Loucy (cell line): ENCODE measurements around the gene CCN2.

Source experiments
- H2AFZ ChIP-seq: fragments of 200-600 bp; sonication (generic); 2 replicates; pipeline ENCODE4 v1.6.0; 2016; ENCODE audit warnings: antibody characterized with exemption, mild to moderate bottlenecking, low read length, moderate library complexity
- H3F3A ChIP-seq: fragments of 200-600 bp; 2 replicates; pipeline ENCODE4 v1.6.0; 2016; ENCODE audit warnings: antibody characterized with exemption, low read depth, mild to moderate bottlenecking
- H3K27me3 ChIP-seq: fragments of 200-600 bp; sonication (generic); 2 replicates; pipeline ENCODE4 v1.6.1; 2014; ENCODE audit warnings: low read length, mild to moderate bottlenecking; ENCODE audit not compliant: insufficient read depth, poor library complexity, severe bottlenecking
- H3K36me3 ChIP-seq: fragments of 200-600 bp; sonication (generic); 2 replicates; pipeline ENCODE4 v1.6.1; 2016; ENCODE audit warnings: low read length; ENCODE audit not compliant: insufficient read depth
- H3K4me1 ChIP-seq: fragments of 200-600 bp; sonication (generic); 2 replicates; pipeline ENCODE4 v1.5.1; 2014; ENCODE audit warnings: low read length, mild to moderate bottlenecking; ENCODE audit not compliant: insufficient read depth, poor library complexity, severe bottlenecking
- H3K4me2 ChIP-seq: fragments of 200-600 bp; sonication (generic); 2 replicates; pipeline ENCODE4 v1.6.0; 2014; ENCODE audit warnings: antibody characterized with exemption, low read length, low read depth, mild to moderate bottlenecking; ENCODE audit not compliant: poor library complexity, severe bottlenecking
- H3K4me3 ChIP-seq: fragments of 200-600 bp; sonication (generic); 2 replicates; pipeline ENCODE4 v1.5.1; 2014; ENCODE audit warnings: low read length, mild to moderate bottlenecking, mixed read lengths; ENCODE audit not compliant: poor library complexity, severe bottlenecking
- H3K79me2 ChIP-seq: fragments of 200-600 bp; sonication (generic); 2 replicates; pipeline ENCODE4 v1.6.1; 2014; ENCODE audit warnings: low read length; ENCODE audit not compliant: insufficient read depth
- H3K9ac ChIP-seq: fragments of 200-600 bp; sonication (generic); 2 replicates; pipeline ENCODE4 v1.6.0; 2014; ENCODE audit warnings: mild to moderate bottlenecking, low read depth, low read length, moderate library complexity; ENCODE audit not compliant: poor library complexity, severe bottlenecking
- H3K9me2 ChIP-seq: fragments of 200-600 bp; sonication (generic); replicated peaks from 2 replicates; pipeline ENCODE4 v1.6.1; 2016; ENCODE audit warnings: low read depth, low read length, mixed read lengths
- H3K9me3 ChIP-seq: fragments of 200-600 bp; sonication (generic); 2 replicates; pipeline ENCODE4 v1.6.1; 2014; ENCODE audit warnings: mild to moderate bottlenecking, antibody characterized with exemption, low read length, low read depth; ENCODE audit not compliant: insufficient read depth
- H4K20me1 ChIP-seq: fragments of 200-600 bp; sonication (generic); 2 replicates; pipeline ENCODE4 v1.6.0; 2014; ENCODE audit warnings: antibody characterized with exemption, low read length, mild to moderate bottlenecking; ENCODE audit not compliant: insufficient read depth, poor library complexity, severe bottlenecking
- CTCF ChIP-seq: fragments of 200-600 bp; sonication (generic); conservative IDR thresholded peaks from 2 replicates; pipeline ENCODE4 v1.5.1; 2014; ENCODE audit warnings: mild to moderate bottlenecking, antibody characterized with exemption, low read length
- EZH2phosphoT487 ChIP-seq: fragments of 200-600 bp; IDR thresholded peaks from 2 replicates; pipeline ENCODE4 v1.6.1; 2018; ENCODE audit warnings: antibody characterized with exemption, mild to moderate bottlenecking, moderate library complexity, borderline replicate concordance

The CCN2 gene

GRCh38 chr6:131958542-131959470 lies 7.6 kb upstream of the CCN2 start:
- H3K4me2 ChIP-seq: no peak overlapping the region

GRCh38 chr6:131958095-131958494 lies 6.9 kb upstream of the CCN2 start:
- H3K79me2 ChIP-seq: no peaks in the 10 kb centered on the region
- no peak overlapping the region for H3K4me2 ChIP-seq
- H3K9me2 ChIP-seq: no peaks in the 10 kb centered on the region
- no peaks in the 10 kb centered on the region for H3F3A ChIP-seq
- TF ChIP-seq EZH2phosphoT487 (no peak), CTCF (no peak)
- H2AFZ ChIP-seq: no peak overlapping the region
- H4K20me1 ChIP-seq: no peaks in the 10 kb centered on the region
- H3K4me3 ChIP-seq: no peak overlapping the region
- H3K9ac ChIP-seq: no peak overlapping the region
- no peaks in the 10 kb centered on the region for H3K9me3 ChIP-seq
- H3K27me3 ChIP-seq: no peaks in the 10 kb centered on the region
- no peaks in the 10 kb centered on the region for H3K36me3 ChIP-seq
- H3K4me1 ChIP-seq: no peaks in the 10 kb centered on the region

More at GRCh38 chr6:131958542-131959470, 7.6 kb upstream of the CCN2 start:
- Histone ChIP-seq H3K9me2 (no peaks in the 10 kb centered on the region), H3K9me3 (no peaks in the 10 kb centered on the region), H3K27me3 (no peaks in the 10 kb centered on the region), H4K20me1 (no peaks in the 10 kb centered on the region), H3K4me1 (no peaks in the 10 kb centered on the region), H3K79me2 (no peaks in the 10 kb centered on the region), H3K4me3 (no peak overlapping the region), H2AFZ (0 out of 2 replicates have a peak overlapping the region, but pooled peaks have one; percentile 22), H3K9ac (no peak overlapping the region), H3F3A (no peaks in the 10 kb centered on the region), H3K36me3 (no peaks in the 10 kb centered on the region)
- no peak for TF ChIP-seq CTCF
- no peak for TF ChIP-seq EZH2phosphoT487

- no peaks in the 10 kb centered on the region for H4K20me1 ChIP-seq
- H2AFZ ChIP-seq: no peak overlapping the region
- H3K79me2 ChIP-seq: no peaks in the 10 kb centered on the region
- no peaks in the 10 kb centered on the region for H3K4me1 ChIP-seq
- H3F3A ChIP-seq: no peaks in the 10 kb centered on the region
- H3K4me3 ChIP-seq: no peak overlapping the region
- no peaks in the 10 kb centered on the region for H3K9me2 ChIP-seq
- H3K9me3 ChIP-seq: no peaks in the 10 kb centered on the region
- no peak overlapping the region for H3K4me2 ChIP-seq
- no peak for TF ChIP-seq CTCF
- TF ChIP-seq EZH2phosphoT487: no peak
- H3K36me3 ChIP-seq: no peaks in the 10 kb centered on the region
- H3K27me3 ChIP-seq: no peaks in the 10 kb centered on the region
- no peak overlapping the region for H3K9ac ChIP-seq
These were observed 4.7 kb upstream of the CCN2 start for GRCh38 chr6:131955876-131956275.
